ENCODE measurements around the gene KLHL28.

- TF ChIP-seq CTCF (IDR thresholded peaks at IDR 0.05) (no peak), POLR2A (IDR thresholded peaks at IDR 0.05) (no peak), EP300 (IDR thresholded peaks at IDR 0.05) (no peak)
These were observed 16.5 kb downstream of the KLHL28 start for GRCh38 chr14:44945264-44945663.
